HG03439 (cell line): ENCODE measurements around the gene GJB2.

ENCODE experiments used
- ATAC-seq: cut with Tn5 transposase; IDR thresholded peaks from one replicate; pipeline ENCODE4 v1.9.1; 2021; ENCODE audit warnings: mild to moderate bottlenecking, moderate library complexity; ENCODE audit not compliant: unreplicated experiment

The GJB2 gene

DNA sequence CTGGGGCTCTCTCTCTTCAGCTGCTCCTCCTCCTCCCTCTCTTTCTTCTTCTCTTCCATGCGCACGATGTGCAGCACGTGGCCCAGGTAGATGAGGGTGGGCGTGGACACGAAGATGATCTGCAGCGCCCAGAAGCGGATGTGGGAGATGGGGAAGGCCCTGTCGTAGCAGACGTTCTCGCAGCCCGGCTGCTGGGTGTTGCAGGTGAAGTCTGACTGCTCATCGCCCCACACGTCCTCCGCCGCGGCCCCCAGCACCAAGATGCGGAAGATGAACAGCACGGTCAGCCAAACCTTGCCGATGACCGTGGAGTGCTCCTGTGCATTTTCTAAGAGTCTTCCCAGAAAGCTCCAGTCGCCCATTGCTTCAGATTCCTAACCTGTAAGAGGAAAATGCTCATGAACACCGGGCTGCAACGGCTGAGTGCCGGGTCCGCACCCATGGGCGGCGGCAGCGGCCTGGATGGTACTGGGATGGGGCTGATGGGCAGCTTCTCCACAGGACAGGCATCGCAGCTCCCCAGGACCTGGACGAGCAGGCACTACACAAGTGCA, 49.7 kb downstream of the GJB2 start:
- ATAC-seq, result no peak

DNA sequence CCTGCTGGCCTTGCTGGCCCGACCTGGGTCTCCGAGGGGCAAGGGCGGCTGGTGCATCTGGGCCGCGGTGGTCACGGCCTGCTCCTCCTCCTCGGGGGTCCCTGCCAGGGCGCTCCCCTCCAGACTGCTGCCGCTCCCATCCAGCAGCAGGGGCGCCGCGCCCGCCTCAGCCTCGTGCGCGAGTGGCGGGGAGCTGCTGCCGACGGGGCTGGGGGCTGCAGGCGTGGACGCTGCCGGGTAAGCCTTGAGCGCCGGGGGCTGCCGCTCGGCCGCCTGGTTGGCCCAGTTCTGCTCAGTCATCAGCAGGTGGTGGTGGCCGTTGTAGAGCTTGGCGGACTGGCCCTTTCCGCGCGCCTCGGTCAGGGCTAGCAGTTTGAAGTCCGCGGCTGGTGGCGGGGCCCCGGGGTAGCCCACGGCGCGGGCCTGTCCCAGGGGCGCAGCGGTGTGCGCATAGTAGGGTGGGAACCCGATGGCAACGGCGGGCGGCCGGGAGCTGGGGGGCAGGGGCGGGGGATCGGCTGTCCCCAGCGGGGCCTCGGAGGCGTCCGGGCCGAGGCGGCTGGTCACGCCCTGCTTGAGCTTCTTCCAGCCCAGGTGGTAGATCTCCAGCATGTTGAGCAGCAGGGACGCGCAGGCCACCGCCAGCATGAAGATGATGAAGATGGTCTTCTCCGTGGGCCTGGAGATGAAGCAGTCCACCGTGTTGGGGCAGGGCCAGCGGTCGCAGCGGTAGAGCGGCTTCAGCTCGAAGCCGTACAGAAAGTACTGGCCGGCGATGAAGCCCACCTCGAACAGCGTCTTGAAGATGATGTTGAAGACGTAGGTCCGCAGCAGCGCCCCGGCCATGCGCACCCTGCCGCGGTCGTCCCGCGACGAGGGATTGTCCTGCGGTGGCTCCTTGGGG, 50.5 kb downstream of the GJB2 start:
- no peak for ATAC-seq

DNA sequence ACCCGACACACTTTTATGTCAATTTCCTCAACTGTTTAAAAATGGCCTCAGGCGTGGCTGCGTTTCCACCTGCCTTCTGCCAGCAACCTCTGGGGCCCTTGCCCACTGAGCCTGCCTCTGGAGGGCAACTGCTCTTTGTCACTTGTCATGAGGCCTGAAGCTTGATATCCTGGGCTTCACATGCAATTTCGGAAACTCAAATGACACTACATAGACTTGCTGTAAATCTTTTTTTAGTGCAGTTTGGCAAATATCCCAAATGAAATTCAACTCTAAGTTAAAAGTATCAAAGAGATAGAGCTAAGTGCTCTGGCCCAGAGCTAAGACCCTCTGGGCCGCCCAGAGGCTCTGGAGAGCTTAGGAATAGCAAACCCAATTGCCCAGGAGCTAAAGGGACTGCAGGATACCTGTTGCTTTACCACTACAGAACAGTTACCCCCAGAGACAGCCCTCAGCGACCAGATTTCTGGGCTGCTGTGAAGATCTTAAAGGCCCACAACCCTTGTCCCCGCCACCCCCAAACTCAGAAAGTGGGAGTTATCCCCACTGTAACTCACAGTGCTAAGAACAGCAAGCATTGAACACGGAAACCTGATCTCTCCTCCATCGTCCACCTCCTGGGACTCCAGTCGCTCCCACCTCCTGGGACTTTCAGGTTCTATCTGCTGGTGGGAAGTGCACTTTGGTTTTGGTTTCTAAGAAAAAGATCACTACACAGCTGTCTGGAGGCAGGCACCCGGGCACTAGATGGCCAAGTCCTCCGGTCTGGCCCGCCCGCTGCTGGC, 51.3 kb downstream of the GJB2 start:
- no peak for ATAC-seq

DNA sequence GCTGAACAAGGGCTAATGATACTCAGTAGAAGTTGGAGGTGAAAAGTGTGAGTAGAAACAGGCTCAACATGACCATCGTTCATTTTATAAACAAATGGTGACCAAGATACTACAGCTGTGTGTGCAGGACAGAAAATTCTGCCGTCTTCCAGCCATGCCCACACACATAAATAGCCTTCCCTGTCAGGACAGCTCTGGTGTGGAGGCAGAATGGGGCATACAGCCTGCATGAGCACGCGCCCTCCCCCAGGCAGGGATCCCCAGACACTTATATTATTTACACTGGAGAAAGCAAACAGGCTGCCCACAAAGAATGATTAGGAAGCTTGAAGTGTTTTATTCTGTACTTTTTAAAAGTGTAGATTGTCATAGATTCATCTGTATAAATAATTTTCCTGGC, 52.3 kb downstream of the GJB2 start:
- ATAC-seq, result no peak

DNA sequence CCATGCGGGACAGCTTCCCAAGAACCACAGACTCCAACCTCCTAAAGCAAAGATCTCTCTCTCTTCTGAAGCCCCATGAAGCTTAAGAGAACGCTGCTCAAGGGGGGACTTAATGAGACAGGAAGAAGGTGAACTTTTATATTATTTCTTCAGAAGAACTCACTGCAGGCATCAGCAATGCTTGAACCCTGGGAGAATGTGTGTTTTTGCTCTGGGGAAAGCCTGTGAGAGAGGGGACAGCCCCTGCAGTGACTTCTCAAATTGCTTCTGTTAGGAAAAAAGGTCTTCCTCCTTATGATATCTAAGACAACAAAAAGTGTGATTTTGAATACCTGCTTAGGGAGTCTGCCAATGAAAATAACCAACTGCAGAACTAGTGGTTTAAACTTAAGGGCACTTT, 54.9 kb downstream of the GJB2 start:
- no peak for ATAC-seq
